ENCODE data around the gene CFI. TPM values are rescaled to one million over a fixed set of nuclear protein-coding genes. Genes with fewer than 3 reads are reported as not detected.

CFI gene
- total and polyA plus RNA-seq, 2 of the 8 experiments (the other 6 are each of a cell fraction or from before 2014, with no cell fraction given): not detected

DNA sequence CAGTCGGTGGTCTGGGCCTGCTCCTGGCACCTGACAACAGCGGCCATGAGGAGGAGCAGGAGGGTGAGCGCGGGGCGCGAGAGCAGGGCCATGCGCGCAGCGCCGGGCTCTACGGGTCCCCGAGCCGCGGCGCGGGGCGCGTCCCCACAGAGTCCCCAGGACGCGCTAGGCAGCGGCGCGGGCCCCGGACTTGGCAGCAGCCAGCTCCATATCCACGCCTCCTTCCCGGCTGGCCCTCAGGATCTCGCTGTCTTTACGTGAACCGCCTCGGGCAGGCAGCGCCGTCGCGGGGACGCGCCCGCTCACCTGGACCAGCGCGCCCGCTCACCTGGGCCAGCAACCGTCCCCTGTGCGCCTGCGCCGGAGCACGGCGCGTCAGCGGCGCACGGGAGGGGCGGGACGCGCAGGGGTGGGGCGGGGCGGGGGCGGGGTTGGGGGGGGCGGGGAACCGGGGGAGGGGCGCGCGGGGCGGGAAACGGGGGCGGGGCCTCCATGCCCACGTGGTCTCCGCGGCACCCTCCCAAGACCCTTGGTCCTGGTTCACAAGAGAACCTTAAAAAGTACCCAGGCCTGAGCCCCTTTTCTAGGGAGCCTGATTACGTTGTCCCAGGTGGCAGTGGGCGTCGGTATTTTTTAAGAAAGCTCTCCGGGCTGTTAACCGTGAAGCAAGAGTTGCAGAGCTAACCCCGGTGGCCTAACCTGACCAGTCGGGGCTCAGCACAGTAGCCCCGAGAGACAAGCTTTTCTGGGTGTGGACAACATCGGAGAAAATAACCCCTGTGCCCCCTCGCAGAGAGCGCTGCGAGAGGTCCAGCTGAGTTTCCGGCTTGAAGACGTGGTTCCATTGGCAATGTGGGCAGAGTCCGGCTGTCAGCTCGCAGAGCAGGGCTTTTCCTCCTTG lies 71.8 kb downstream of the CFI start, which contains the start of gene PLA2G12A (continued):
- TF ChIP-seq GTF2F1 (IDR thresholded peaks at IDR 0.05; ENCODE audit: borderline replicate concordance, low read depth, low read length): no peak
- 0 out of 2 replicates have a peak, but pooled peaks have one; percentile 14 for TF ChIP-seq JUND (IDR thresholded peaks at IDR 0.05; ENCODE audit: low read length)
- TF ChIP-seq CEBPB (IDR thresholded peaks at IDR 0.05; ENCODE audit: low read depth, low read length): no peak
- TF ChIP-seq TBP (IDR thresholded peaks at IDR 0.05; ENCODE audit: low read depth, low read length): peak; percentile 67
- peak; percentile 66; the same call in 1 of the 2 replicates for TF ChIP-seq TAF1 (IDR thresholded peaks at IDR 0.05; ENCODE audit: low read depth, low read length)
- no peak for TF ChIP-seq GABPA (IDR thresholded peaks at IDR 0.05; ENCODE audit: borderline replicate concordance, insufficient read depth, low read length)
- TF ChIP-seq SRF (IDR thresholded peaks at IDR 0.05; ENCODE audit: low read depth, low read length): no peak
- TF ChIP-seq POU5F1 (IDR thresholded peaks at IDR 0.05; ENCODE audit: low read depth, low read length): no peak
- peak; percentile 77 for TF ChIP-seq ASH2L (IDR thresholded peaks at IDR 0.05; ENCODE audit: low read length)
- TF ChIP-seq CBX5 (IDR thresholded peaks at IDR 0.05; ENCODE audit: low read depth, low read length): no peak
- TF ChIP-seq RNF2 (IDR thresholded peaks at IDR 0.05; ENCODE audit: borderline replicate concordance, low read depth, low read length, missing control alignments, poor library complexity, severe bottlenecking): no peak
- TF ChIP-seq SP1 (IDR thresholded peaks at IDR 0.05; ENCODE audit: low read depth, low read length): peak; percentile 27; the same call in 1 of the 2 replicates
- no peak for TF ChIP-seq FOSL1 (IDR thresholded peaks at IDR 0.05; ENCODE audit: insufficient read depth, low read depth, low read length)
- TF ChIP-seq KDM5A (IDR thresholded peaks at IDR 0.05; ENCODE audit: low read length): no peak

Data from H1 (cell line).